Activated CD8-positive, alpha-beta memory T cell treated with anti-CD3 and anti-CD28 coated beads, Interleukin-2, amount 50 U/mL, for 4 hours (primary cell): Measurements from ENCODE around the gene WDR53.
"Not testable (repeated sequence)": the region's sequence is repeated elsewhere in the genome, so short reads cannot be mapped to it uniquely, and the experiment has no call there.

Experiments used
- DNase-seq: peaks from one replicate; pipeline ENCODE4 v3.0.0-alpha.2; 2020

WDR53 gene

DNA sequence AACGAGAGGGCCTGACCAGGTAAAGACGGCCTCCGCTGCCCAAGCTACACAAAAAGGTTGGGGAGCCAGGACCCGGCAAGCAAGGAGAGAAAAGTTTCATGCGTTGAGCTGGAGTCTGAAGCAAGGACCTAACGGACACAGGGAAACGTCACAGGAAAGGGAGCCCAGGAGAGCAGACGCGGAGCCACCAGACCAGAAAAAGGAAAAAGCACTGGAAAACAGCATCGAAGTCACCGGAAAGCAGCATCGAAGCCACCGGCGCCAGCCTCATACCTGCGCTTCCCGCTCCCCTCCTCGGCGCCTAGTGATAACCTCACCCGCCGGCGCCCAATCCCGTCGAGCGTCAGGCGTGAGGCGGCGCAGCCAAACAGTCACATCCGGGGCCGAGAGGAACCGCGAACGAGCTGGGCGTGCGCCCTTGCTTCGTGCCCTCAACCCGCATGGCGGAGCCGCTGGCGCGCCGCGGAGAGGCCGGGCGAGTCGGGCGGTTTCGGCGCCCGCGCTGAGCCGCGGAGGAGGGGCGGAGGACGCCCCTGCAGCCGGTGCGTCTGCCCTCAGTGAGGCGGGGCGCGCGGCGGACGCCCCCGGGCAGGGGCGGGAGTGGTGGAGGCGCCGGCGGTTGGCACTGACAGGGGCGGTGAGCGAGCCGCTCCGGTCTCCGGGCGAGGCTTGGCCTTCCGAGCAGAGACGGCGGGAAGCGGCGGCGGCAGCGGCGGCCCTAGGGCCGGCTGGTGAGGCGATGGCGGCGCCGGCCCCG, at the start of gene WDR53, which contains the start of gene FBXO45:
WDR53 (minus strand) TSS at position 309 of the 757 bp plus-strand sequence. CDS start 7,079 bp downstream, outside the sequence.
FBXO45 (plus strand) TSS at position 415 of the 757 bp plus-strand sequence; CDS start at position 740, 325 bp downstream.
- peak; percentile 96 for DNase-seq

DNA sequence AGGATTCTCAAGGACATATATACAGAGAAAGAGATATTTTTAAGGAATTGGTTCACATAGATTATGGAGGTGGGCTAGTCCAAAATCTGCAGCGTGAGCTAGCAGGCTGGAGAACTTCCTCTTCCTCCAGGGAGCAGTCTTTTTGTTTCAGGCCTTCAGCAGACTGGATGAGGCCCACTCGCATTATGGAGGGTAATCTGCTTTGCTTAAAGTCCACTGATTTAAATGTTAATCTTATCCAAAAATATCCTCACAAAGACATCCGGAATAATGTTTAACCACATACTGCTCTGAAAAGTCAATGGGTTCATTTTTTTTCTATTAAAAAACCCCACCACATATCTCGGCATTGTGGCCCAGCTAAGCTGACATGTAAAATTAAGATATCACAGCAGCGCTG, 48.9 kb upstream of the WDR53 start:
- DNase-seq: no peak

DNA sequence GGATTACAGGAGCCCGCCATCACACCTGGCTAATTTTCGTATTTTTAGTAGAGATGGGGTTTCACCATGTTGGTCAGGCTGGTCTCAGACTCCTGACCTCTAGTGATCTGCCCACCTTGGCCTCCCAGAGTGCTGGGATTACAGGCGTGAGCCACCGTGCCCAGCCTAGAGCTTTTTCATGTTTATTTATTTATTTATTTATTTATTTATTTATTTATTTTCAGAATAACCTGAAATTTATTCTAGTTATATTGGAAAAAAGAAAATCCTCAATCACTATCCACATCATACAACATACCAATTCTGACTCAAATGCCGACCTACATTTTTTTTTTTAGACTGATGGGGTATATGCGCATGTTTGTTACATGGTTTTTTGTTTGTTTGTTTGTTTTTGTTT, 46.9 kb upstream of the WDR53 start:
- DNase-seq: not testable (repeated sequence)

DNA sequence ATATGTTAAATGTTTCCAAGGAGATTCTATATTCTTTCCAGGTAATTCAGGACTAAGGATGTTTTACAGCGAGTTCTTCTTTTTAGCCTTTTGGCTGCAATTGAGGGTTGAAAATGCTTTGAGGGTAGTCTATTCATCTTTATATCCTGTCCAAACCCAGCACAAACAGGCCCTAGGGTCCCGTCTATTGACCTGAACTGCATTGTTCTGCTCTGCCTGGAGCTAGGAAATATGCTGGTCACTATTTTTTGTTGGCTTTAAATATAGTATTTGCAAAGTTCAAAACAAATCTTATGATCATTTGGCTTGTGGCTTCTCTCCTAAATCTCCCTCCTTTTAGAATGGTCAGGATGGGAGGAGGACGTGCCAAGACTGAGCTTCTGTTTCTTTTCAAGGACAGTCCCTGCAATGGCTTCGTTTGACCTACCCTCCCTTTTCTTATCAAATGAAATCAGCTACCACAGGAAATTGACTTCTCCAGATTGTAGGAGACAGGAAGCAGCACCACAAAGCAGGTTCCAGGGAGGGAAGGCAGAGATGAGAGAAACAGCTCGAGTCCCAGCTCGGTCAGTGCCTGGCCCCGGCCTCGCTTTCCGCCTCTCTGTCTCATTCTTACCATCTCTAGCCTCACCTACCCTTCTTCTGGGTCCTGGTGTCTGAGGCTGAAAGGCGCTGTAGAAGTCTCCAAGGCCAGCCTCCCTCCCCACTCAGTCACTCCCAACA, 43.6 kb upstream of the WDR53 start:
- DNase-seq: no peak

DNA sequence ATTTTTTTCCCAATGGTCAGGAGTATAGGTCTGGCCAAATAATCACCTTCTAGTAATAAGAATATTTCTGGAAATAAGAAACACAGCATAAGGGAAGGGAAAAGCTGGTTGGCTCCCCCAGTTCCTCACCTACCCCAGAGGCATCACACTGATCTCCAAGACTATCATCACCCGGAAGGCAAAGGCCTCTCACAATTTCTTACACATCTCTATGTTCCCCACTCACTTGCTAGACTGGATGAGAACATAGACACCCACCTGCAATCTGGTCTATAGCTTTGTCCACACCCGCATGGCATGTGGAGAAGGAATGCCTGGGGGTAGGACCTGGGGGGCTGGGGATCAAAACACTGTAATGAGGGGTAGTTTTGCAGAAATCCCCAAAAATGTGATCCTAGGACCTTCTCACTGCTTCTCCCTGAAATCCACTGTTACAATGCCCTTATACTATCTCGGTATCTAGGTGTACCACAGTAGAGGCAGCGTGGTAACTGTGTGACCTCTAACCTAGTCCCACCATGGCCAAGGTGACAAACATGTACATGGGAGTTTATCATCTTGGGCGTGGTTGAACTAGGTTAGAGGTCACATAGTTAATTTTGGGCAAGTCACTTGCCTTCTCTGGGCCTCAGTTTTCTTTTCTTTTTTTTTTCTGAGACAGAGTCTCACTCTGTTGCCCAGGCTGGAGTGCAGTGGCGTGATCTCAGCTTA, 41.6 kb upstream of the WDR53 start:
- DNase-seq: no peak

DNA sequence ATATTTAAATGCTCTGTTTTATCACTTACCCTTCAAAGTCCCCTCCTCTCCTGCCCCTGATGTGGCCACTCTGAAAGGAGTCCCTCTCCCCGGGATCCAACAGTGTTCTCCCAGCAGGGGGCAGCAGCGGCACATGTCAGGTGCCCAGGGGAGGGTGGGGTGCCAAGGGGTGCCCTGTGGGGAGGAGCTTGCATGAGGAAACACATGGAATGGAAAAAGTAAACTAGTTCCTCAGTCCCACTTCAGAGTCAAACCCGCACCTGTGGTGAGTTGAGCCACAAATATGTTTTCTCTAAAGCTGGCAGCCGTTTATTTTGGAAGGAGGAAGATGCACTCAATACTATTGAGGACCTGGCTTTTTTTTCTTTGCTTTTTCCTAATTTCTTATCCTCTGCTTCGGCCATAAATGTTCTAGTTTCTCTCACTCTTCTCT, 41.0 kb upstream of the WDR53 start:
- peak; percentile 97 for DNase-seq

DNA sequence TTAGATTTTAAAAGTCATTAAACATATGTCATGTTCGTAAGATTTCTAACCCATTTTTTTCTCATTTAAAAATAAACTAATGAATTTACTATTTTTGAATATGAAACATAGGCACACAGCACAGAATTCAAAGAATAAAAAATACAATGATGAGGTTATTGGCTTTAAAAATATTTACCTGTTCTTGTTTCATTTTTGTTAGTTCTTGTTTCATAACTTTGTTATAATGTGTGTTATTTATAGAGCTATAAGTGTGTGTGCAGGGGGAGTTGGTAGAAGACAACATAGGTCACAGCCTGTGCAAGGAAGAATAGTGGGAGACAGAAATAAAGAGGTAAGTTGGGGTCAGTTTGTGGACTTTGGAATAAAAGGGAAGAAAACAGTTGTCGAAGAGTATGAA, 40.3 kb upstream of the WDR53 start:
- DNase-seq: no peak

DNA sequence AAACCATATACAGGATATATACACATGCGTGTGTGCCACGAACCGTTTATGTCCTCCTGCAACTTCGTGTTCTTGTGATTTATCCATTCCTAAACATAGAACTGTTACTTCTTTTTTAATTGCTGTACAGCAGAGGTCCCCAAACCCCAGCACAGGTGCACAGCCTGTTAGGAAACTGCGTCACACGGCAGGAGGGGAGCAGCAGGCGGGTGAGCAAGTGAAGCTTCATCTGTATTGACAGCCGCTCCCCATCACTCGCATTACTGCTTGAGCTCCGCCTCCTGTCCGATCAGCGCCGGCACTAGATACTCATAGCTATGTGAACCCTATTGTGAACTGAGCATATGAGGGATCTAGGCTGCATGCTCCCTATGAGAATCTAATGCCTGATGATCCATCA, 36.2 kb upstream of the WDR53 start:
- peak; percentile 59 for DNase-seq

DNA sequence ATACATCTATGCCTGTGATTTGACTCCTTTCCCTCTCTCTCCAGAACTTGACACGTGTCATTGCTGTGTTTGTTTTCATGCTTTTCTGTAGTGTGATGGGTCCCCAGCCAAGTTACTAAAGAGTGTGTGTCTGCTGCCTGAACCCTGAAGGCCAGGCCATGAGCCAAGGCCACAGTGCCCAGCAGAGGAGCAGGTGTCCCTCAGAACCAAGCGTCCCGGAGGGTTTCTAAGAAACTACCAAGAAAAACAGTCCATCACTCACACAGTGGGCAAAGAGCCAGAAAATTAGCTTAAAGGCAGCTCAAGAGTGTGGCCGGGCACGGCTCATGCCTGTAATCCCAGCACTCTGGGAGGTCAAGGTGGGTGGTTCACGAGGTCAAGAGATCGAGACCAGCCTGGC, 35.3 kb upstream of the WDR53 start:
- no peak for DNase-seq

DNA sequence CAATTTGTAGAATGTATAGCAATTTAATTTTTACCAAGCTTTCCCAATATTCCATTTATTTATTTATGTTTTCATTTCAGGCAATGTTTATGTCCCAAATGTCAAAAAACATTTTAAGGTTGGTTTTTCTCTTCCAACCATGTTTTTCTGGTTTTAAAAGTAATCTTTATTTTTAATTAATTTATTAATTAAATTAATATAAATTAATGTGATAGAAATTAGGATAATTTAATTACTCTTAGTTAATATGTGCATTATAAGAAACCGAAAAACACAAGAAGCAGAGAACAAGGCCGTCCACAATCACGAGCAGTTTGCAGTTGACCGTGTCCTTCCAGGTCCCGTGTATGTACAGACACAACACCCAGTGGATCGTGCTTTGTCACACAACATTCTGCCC, 34.3 kb upstream of the WDR53 start:
- DNase-seq: no peak

DNA sequence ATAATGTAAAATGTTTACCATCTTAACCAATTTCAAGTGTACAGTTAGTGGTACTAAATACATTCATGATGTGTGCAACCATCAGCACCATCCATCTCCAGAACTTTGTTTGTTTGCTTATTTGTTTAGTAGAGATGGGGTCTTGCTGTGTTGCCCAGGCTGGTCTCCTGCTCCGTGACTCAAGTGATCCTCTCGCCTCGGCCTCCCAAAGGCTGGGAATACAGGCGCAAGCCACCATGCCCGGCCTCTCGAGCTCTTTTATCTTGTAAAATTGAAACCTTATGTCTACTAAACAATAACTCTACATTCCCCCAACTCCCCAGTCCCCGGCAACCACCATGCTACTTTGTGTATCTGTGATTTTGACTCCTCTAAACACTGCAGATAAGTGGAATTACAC, 32.0 kb upstream of the WDR53 start:
- no peak for DNase-seq

DNA sequence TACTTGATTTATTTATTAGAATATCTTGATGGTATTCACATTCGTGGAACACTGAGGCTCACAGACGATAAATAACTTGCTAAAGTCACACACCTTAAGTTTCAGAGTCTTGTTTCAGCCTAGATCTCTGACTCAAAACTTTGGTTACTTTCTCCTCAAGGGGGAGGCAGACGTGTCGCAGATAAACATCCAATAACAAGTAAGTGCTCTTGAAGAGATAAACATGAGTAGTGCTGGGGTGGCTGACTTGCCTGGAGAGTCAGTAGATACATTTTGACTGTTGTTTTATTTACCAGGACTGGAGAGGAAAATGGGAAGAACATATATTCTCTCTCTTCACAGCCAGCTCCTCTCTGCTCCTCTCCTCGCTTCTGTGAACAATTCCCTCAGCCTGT, 31.4 kb upstream of the WDR53 start:
- DNase-seq: no peak

DNA sequence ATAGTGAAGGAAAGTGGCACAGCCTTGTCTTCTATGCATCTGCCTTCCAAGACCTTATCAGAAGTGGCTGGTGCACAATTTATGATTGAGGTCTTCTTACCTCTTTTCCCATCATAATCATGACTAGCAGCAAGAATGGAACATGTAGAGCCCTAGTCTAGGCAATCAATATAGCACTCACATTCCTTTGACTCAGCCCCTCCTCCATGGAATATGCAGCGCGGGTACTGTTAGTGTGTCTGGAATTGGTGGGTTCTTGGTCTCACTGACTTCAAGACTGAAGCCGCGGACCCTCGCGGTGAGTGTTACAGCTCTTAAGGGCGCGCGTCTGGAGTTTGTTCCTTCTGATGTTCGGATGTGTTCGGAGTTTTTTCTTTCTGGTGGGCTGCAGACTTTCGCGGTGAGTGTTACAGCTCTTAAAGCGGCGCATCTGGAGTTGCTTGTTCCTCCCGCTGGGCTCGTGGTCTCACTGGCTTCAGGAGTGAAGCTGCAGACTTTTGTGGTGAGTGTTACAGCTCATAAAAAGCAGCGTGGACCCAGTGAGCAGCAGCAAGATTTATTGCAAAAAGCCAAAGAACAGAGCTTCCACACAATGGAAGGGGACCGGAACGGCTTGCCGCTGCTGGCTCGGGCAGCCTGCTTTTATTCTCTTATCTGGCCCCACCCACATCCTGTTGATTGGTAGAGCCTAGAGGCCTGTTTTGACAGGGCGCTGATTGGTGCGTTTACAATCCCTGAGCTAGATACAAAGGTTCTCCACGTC, 29.8 kb upstream of the WDR53 start:
- DNase-seq: not testable (repeated sequence)

DNA sequence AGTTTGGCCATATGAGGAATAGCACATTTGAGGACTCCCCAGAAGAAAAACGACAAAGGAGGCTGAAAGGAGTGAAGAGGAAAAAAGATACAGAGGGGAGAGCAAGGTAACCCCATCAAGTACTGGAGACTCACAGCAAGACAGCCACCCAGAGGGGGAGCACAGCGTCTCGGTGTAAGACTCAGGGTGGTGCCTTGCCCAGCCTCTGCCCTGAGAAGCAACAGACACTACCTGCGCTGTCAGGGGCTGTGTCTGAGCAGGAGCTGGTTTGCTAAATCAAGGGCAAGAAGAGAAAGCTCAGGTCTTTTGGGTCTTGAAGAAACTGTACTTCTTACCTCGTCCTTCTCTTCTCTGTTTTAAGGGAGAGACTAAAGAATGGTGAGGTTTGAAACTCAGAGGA, 28.0 kb upstream of the WDR53 start:
- DNase-seq: no peak

DNA sequence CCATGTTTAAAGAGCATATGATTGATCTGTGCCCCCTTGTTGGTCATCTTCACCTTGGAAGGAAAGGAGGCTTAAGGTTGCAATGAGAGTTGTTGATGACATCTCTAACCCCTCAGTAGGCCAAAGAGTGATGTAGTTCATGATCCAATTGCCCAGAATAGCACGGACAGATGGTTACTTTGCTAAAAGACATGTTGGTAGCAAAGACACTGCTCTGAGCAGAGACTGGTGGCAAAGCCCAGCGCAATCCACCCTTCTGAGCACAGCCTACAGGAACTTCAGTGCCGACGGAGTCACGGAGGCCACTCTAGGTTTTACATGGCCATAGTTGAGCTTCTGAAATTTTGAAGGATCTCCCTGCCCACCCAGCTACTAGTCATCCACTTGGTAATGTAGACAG, 21.9 kb upstream of the WDR53 start:
- no peak for DNase-seq

DNA sequence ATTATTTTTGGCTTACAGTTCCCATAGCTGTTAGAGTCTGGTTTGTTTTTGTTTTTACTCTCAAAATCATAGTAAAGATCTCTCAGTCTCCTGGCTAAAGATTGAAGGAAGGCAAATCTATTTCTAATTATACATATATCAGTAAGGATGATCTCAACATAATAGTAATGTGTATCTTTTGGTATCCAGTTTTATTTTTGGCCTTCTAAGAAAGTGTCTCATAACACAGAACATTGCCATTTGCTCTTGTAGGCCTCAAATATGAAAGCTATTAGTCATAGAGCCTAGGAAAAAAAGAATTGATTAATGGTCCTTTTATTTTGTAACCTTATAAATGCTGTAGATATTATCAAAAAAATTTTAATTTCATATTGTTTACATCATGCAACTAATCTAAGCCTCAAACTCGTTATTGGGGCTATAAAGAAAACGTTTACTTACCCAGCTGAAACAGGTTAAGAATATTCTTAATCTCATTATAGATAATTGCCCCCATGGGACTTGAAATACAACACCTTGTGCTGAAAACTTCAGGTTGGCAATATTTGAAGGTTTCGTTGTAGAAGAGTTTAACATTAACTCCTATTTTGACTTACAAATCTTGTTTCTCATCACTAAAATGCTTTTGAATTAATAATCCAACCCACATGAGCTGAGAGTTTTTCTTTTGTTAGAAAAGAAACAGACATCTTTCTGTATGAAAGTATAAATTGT, 16.8 kb upstream of the WDR53 start:
- no peak for DNase-seq

DNA sequence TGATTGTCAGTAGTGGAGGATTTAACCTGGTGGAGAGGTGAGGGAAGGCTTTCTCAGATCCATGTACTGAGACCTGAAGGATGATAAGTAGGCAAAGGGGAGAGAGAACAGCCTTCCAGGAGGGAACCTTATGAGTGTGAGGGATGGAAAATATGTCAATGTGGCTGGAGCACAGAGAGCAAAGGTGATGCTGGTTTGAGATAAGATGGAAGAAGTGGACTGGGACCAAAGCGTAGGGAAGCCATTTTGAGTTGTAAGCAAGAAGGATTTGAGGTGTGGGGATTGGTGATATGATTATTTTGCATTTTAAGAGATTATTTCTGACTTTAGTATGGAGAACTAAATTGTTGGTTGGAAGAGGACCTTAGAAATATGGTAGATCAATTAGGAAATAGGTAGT, 4.0 kb upstream of the WDR53 start:
- no peak for DNase-seq

DNA sequence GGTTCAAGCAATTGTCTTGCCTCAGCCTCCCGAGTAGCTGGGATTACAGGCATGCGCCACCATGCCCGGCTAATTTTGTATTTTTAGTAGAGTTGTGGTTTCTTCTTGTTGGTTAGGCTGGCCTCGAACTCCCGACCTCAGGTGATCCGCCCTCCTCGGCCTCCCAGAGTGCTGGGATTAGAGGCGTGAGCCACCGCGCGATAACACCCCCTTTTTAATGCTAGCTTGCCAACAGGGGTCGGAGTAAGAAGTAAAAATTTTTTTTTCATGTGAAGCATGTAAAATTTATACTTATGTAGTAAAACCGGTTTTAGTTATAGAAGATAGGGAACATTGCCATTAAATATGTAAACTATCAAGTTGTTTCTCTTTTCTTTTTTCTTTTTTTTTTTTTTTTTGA, 2.0 kb upstream of the WDR53 start:
- DNase-seq: not testable (repeated sequence)

DNA sequence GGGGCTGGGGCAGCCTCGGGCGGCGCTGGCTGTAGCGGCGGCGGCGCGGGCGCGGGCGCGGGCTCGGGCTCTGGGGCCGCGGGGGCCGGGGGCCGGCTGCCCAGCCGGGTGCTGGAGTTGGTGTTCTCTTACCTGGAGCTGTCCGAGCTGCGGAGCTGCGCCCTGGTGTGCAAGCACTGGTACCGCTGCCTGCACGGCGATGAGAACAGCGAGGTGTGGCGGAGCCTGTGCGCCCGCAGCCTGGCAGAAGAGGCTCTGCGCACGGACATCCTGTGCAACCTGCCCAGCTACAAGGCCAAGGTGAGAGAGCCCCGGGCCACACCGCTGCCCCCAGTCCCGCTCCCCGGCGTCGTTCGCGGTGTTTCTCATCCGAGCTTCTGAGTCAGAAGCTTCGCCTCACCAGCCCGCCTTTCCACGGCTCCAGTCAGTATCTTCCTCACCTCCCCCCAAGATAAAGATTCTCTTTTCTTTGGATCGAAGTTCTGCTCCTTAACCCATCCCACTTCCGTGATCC, 706 bp upstream of the WDR53 start:
- DNase-seq: peak; percentile 47

DNA sequence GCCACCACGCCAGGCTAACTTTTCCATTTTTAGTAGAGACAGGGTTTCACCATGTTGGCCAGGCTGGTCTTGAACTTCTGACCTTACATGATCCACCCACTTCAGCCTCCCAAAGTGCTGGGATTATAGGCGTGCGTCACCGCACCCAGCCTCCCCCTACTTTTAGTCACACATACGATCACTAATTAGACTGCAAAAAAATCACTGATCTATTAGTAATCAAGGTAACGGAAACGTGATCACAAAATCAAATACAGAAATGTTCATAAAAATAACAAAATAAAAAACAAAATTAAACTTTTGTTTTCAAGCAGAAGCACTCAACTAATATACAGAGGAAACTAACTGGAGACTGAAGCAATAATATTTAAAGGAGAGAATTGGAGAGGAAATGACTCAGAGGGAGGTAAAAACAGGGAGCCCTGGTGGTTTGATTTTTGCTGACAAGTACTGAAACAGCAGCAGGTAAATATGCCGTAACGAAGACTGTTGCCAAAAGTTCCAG, 4.6 kb downstream of the WDR53 start:
- no peak for DNase-seq

DNA sequence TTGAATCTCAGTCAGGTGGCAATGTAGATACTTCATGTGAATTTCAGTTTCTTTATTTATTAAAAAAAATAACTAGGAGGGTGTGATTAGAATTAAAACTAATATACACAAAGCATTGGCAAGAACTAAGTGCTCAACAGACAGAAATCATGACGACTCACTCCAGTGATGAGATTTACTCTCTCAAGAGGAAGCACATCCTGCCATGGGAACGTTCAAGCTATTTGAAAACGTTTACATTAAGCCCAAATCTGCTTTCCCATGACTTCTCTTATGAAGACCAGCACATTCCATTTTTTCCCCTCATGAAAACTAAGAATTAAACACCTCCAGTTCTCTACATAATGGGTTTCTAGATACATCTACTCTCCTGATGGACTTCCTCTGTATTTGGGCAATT, 8.5 kb downstream of the WDR53 start:
- no peak for DNase-seq

DNA sequence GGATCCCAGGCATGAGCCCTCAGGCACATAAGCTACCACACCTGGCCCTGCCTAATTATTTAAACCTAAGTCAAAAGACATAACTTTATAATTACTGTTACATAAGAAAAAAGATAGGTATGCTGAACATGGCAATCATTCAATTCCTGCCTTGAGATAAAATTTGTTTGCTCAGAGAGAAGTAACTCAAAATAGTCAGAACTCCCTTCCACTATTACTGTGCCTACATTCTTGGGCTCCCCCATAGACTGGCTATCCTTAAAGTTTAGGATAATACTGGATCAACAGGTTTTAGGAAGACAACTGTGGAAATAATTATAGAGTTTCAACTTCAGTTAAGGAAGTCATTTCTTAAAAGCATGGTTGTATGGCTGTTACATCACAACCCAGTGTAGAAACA, 9.9 kb downstream of the WDR53 start:
- no peak for DNase-seq
